ENCODE measurements around the gene PGM2L1.

GRCh38 chr11:74442636-74443035, 44.4 kb upstream of the PGM2L1 start:
- no peak for TF ChIP-seq POLR2A (IDR thresholded peaks at IDR 0.05)
- no peak for TF ChIP-seq POLR2AphosphoS5 (IDR thresholded peaks at IDR 0.05)

All from prostate gland (tissue), 1 donor.